ENCODE measurements around the gene CPNE4.

- TF ChIP-seq CTCF (IDR thresholded peaks at IDR 0.05; ENCODE audit: extremely low read depth in 1 of 2, insufficient read depth in 1 of 2, low read depth in 1 of 2, low read length in 2 of 2) (no peak), EZH2 (IDR thresholded peaks at IDR 0.05; ENCODE audit: borderline replicate concordance, low read depth, low read length, severe bottlenecking) (no peak), POLR2A (IDR thresholded peaks at IDR 0.05; ENCODE audit: low read depth, low read length) (no peak), POLR2AphosphoS5 (IDR thresholded peaks at IDR 0.05; ENCODE audit: insufficient read depth, low read depth, low read length) (no peak), MAX (IDR thresholded peaks at IDR 0.05; ENCODE audit: insufficient read depth, insufficient read length) (no peak)
Measured at GRCh38 chr3:131735544-131735943, 299.3 kb downstream of the CPNE4 start.

All from endothelial cell of umbilical vein (primary cell).